ENCODE data around the gene MAIP1.
A peak's percentile ranks its signal among the peaks of the same experiment; 100 is the strongest.

MAIP1 gene

DNA sequence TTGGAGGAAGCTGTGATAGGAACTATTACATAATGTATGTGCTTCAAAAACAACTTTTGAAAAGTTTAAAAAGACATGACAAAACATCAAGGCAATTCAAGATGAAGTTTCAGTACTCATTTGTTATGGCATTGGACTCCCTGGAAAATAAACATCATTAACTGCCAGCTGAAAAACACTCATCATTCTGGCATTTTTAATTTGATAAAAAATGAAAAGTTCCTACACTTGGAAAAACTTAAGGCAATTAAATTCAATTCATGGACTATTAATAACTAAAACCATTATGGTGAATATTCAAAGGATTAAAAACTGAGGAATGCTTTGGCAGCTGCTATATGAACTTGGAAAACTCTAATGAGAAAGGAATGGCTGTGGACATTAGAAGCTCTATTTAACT, 8.5 kb upstream of the MAIP1 start:
- H3K27ac ChIP-seq (ENCODE audit: low read depth, low read length, severe bottlenecking), result no peak overlapping the region
- peaks cover 69% of the 10 kb centered on the region for H3K36me3 ChIP-seq (ENCODE audit: control insufficient read depth, insufficient read depth, low read length)
- H3K4me3 ChIP-seq (ENCODE audit: extremely low read depth, insufficient read depth, low read length, poor library complexity, severe bottlenecking), result no peak overlapping the region
- no peaks in the 10 kb centered on the region for H3K9me3 ChIP-seq (ENCODE audit: control insufficient read depth, low read length)
- H3K4me1 ChIP-seq (ENCODE audit: control insufficient read depth, insufficient read depth, low read length, poor library complexity, severe bottlenecking), result no peaks in the 10 kb centered on the region

DNA sequence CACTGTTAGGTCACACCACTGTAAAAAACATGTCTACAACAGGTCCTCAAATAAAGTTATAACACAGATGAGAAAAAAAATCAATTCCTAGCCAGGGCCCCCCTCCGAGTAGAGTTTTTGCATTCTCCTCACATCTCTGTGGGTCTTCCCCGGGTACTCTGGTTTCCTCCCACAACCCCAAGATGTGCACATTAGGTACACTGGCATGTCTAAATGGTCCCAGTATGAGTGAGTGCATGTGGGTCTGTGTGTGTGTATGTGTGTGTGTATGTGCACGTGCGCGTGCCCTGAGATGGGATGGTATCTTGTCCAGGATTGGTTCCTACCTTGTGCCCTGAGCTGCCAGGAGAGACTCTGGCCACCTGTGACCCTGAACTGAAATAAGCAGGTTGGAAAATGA, 5.0 kb upstream of the MAIP1 start:
- no peaks in the 10 kb centered on the region for H3K4me1 ChIP-seq (ENCODE audit: control insufficient read depth, insufficient read depth, low read length, poor library complexity, severe bottlenecking)

DNA sequence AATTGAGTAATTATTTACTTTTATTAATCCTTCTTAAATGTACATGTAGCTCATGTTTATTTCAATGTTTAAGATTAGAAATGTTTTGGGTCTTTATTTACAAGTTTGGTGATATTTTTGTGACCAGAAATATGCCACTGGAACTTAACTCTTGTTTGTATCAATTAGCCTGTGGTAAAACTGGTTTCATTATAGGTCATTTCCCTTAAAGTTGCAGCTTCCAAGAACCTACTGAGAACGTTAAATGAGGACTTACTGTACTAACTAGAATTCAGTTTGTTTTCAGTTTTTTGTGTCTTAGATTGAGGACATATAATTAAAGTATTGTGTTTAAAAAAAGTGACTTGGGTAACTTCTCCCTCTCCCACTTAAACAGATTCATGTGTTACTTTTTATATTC, 4.4 kb upstream of the MAIP1 start:
- H3K36me3 ChIP-seq (ENCODE audit: control insufficient read depth, insufficient read depth, low read length), result peaks cover 40% of the 10 kb centered on the region
- no CpG with 5 or more reads among the region's 1 CpG for WGBS, 2 experiments (ENCODE audit: insufficient coverage in 2 of 2)
- no peaks in the 10 kb centered on the region for H3K9me3 ChIP-seq (ENCODE audit: control insufficient read depth, low read length)
- no peak overlapping the region for H3K4me3 ChIP-seq (ENCODE audit: extremely low read depth, insufficient read depth, low read length, poor library complexity, severe bottlenecking)
- H3K4me1 ChIP-seq (ENCODE audit: control insufficient read depth, insufficient read depth, low read length, poor library complexity, severe bottlenecking), result no peaks in the 10 kb centered on the region
- no peak overlapping the region for H3K27ac ChIP-seq (ENCODE audit: low read depth, low read length, severe bottlenecking)

More for the DNA sequence above, 5.0 kb upstream of the MAIP1 start:
- 100% methylated on average over 3 of the region's 5 CpGs for whole genome bisulfite sequencing, 2 experiments (ENCODE audit: insufficient coverage in 2 of 2)
- H3K4me3 ChIP-seq (ENCODE audit: extremely low read depth, insufficient read depth, low read length, poor library complexity, severe bottlenecking), result no peak overlapping the region
- H3K9me3 ChIP-seq (ENCODE audit: control insufficient read depth, low read length), result no peaks in the 10 kb centered on the region
- no peak overlapping the region for H3K27ac ChIP-seq (ENCODE audit: low read depth, low read length, severe bottlenecking)
- peaks cover 44% of the 10 kb centered on the region for H3K36me3 ChIP-seq (ENCODE audit: control insufficient read depth, insufficient read depth, low read length)

DNA sequence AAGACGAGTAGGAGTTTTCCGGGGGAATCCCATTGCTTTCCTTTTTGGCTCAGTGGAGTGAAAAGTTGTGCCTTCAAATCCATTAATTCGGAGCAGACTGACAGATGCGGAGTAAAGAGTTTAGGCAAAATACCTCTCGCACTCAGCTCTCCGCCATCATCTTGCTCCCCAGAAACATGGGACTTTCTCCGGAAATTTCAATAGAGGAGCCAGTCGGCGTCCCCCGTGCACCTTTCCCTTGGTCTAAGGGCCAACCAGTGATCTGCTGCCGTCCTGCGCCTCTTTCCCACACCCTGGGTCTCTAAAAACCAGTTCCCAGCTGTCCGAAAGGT, 409 bp upstream of the MAIP1 start:
- peaks cover 4% of the 10 kb centered on the region for H3K4me1 ChIP-seq (ENCODE audit: control insufficient read depth, insufficient read depth, low read length, poor library complexity, severe bottlenecking)
- peaks cover 37% of the 10 kb centered on the region for H3K36me3 ChIP-seq (ENCODE audit: control insufficient read depth, insufficient read depth, low read length)
- peak overlapping the region; percentile 95 for H3K27ac ChIP-seq (ENCODE audit: low read depth, low read length, severe bottlenecking)
- peak overlapping the region; percentile 93 for H3K4me3 ChIP-seq (ENCODE audit: extremely low read depth, insufficient read depth, low read length, poor library complexity, severe bottlenecking)
- 0% methylated on average over 9 to 10 of the region's 13 CpGs for WGBS, 2 experiments (ENCODE audit: insufficient coverage in 2 of 2)
- no peaks in the 10 kb centered on the region for H3K9me3 ChIP-seq (ENCODE audit: control insufficient read depth, low read length)

DNA sequence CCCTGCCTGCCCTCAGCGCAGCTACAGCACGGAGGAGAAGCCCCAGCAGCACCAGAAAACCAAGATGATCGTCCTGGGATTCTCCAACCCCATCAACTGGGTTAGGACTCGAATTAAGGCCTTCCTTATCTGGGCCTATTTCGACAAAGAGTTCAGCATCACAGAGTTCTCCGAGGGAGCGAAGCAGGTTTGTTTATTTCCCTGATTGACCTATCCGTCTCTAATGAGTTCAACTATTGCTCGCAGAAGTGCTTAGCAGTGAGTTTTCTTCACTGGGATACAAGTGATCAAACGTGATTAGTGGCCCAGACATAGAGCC, 639 bp downstream of the MAIP1 start:
- WGBS, 2 experiments (ENCODE audit: insufficient coverage in 2 of 2), result 1 to 4% methylated on average over 6 to 10 of the region's 10 CpGs
- peaks cover 39% of the 10 kb centered on the region for H3K36me3 ChIP-seq (ENCODE audit: control insufficient read depth, insufficient read depth, low read length)
- peaks cover 4% of the 10 kb centered on the region for H3K4me1 ChIP-seq (ENCODE audit: control insufficient read depth, insufficient read depth, low read length, poor library complexity, severe bottlenecking)
- H3K27ac ChIP-seq (ENCODE audit: low read depth, low read length, severe bottlenecking), result peak overlapping the region; percentile 95
- peak overlapping the region; percentile 93 for H3K4me3 ChIP-seq (ENCODE audit: extremely low read depth, insufficient read depth, low read length, poor library complexity, severe bottlenecking)
- no peaks in the 10 kb centered on the region for H3K9me3 ChIP-seq (ENCODE audit: control insufficient read depth, low read length)

DNA sequence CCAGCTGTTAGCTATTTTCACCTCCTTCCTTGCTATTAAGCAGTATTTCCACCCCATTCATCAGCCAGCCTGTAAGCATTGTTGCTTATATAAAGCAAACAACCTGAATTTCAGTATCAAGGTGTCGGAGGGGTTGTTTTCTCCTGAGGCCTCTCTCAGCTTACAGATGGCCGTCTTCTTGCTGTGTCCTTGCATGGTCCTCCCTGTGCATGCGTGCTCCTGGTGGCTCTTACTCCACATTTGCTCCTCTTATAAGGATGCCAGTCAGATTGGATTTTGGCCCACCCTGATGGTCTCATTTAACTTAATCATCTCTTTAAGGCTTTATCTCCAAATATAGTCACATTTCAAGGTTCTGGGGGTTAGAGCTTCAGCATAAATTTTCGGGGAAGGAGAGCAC, 2.6 kb downstream of the MAIP1 start:
- Histone ChIP-seq H3K36me3 (ENCODE audit: control insufficient read depth, insufficient read depth, low read length) (peaks cover 50% of the 10 kb centered on the region), H3K4me1 (ENCODE audit: control insufficient read depth, insufficient read depth, low read length, poor library complexity, severe bottlenecking) (peaks cover 4% of the 10 kb centered on the region), H3K27ac (ENCODE audit: low read depth, low read length, severe bottlenecking) (no peak overlapping the region), H3K9me3 (ENCODE audit: control insufficient read depth, low read length) (no peaks in the 10 kb centered on the region), H3K4me3 (ENCODE audit: extremely low read depth, insufficient read depth, low read length, poor library complexity, severe bottlenecking) (no peak overlapping the region)
- WGBS, 2 experiments (ENCODE audit: insufficient coverage in 2 of 2), result 93 to 100% methylated on average over 4 of the region's 4 CpGs

DNA sequence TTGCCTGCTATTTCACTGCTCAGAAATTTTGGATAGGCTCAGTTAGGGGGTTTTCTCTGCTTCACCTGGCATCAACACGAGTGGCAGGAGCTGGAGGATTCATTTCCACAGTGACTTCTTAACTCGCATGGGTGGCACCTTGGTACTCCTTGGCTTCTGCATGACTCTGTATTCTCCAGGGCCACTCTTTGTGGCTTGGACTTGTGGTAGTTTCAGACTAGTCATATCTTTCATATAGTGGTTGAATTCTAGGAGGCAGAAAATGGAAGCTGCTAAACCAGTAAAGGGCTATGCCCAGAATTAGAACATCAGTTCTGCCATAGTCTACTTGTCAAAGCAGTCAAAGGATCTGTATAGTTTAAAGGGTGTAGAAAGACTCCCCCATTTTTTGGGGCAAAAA, 6.8 kb downstream of the MAIP1 start:
- Histone ChIP-seq H3K9me3 (ENCODE audit: control insufficient read depth, low read length) (no peaks in the 10 kb centered on the region), H3K4me1 (ENCODE audit: control insufficient read depth, insufficient read depth, low read length, poor library complexity, severe bottlenecking) (peaks cover 4% of the 10 kb centered on the region), H3K27ac (ENCODE audit: low read depth, low read length, severe bottlenecking) (no peak overlapping the region), H3K36me3 (ENCODE audit: control insufficient read depth, insufficient read depth, low read length) (peaks cover 83% of the 10 kb centered on the region), H3K4me3 (ENCODE audit: extremely low read depth, insufficient read depth, low read length, poor library complexity, severe bottlenecking) (no peak overlapping the region)
- WGBS, 2 experiments (ENCODE audit: insufficient coverage in 2 of 2), result 100% methylated on average over 1 to 2 of the region's 2 CpGs

DNA sequence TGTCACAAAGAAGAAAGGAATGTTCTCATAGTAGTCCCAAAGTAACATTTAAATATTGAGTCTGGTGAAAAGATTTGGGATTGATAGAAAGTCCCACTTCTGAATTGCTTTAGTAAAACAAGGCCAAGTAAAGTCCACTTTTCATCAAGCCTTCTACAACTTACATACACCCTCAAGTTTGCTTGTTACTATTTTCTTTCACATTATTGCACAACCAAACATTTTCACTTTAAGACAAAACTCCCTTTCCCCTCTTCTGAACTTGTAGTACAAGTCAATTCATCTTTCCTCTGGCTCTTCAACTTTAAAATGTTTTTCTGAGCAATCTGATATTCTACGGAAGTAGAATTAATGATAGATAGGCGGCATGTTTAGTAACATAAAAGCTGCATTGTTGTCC, 11.0 kb downstream of the MAIP1 start:
- Histone ChIP-seq H3K4me3 (ENCODE audit: extremely low read depth, insufficient read depth, low read length, poor library complexity, severe bottlenecking) (no peak overlapping the region), H3K4me1 (ENCODE audit: control insufficient read depth, insufficient read depth, low read length, poor library complexity, severe bottlenecking) (no peaks in the 10 kb centered on the region), H3K9me3 (ENCODE audit: control insufficient read depth, low read length) (no peaks in the 10 kb centered on the region), H3K27ac (ENCODE audit: low read depth, low read length, severe bottlenecking) (no peak overlapping the region), H3K36me3 (ENCODE audit: control insufficient read depth, insufficient read depth, low read length) (peaks cover 46% of the 10 kb centered on the region)
- 71% methylated on average over 1 of the region's 2 CpGs; no CpG with 5 or more reads in 1 of the 2 experiments for WGBS, 2 experiments (ENCODE audit: insufficient coverage in 2 of 2)

DNA sequence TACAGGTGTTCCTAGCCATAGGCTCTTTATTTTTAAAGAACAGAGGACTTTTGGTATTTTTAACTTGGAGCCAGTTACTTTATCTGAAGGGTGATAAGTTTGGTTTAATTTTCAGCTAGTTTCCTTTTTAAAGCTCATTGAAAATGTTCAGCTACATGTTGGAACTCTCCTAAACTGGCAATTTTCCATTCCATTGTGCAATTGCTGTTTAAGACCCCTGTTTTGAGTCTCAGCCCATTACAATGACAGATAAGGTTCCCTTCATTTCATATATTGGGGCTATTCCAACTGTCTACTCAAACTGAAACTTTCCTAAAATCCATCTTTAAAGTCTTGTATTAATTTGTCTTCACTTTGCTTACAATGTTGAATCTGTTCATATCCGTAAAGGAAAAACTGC, 11.6 kb downstream of the MAIP1 start:
- H3K9me3 ChIP-seq (ENCODE audit: control insufficient read depth, low read length), result no peaks in the 10 kb centered on the region
- H3K4me1 ChIP-seq (ENCODE audit: control insufficient read depth, insufficient read depth, low read length, poor library complexity, severe bottlenecking), result no peaks in the 10 kb centered on the region
- WGBS, 2 experiments (ENCODE audit: insufficient coverage in 2 of 2), result 100% methylated on average over 1 of the region's 1 CpG; no CpG with 5 or more reads in 1 of the 2 experiments
- H3K4me3 ChIP-seq (ENCODE audit: extremely low read depth, insufficient read depth, low read length, poor library complexity, severe bottlenecking), result no peak overlapping the region
- no peak overlapping the region for H3K27ac ChIP-seq (ENCODE audit: low read depth, low read length, severe bottlenecking)
- peaks cover 41% of the 10 kb centered on the region for H3K36me3 ChIP-seq (ENCODE audit: control insufficient read depth, insufficient read depth, low read length)

DNA sequence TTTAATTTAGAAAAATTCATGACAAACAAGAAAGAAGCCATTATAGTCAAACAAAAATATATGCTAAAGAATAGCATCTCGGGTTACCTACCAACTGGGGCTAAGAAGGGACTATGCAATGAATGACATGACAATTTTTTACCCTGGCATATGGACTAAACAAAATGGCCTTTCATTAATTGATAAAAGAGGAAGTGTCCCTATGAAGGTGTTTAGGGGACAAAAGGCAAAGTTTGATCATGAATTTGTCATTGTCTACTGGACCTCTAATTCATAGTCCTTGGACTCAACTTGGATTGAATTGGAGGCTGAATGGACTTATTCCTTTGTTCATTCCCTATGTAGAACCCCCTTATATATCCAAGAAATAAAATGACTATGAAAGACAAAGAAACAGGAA, 12.7 kb downstream of the MAIP1 start:
- H3K36me3 ChIP-seq (ENCODE audit: control insufficient read depth, insufficient read depth, low read length), result peaks cover 33% of the 10 kb centered on the region
- no peak overlapping the region for H3K27ac ChIP-seq (ENCODE audit: low read depth, low read length, severe bottlenecking)
- WGBS, 2 experiments (ENCODE audit: insufficient coverage in 2 of 2), result no CpG with 5 or more reads among the region's 1 CpG
- no peak overlapping the region for H3K4me3 ChIP-seq (ENCODE audit: extremely low read depth, insufficient read depth, low read length, poor library complexity, severe bottlenecking)
- no peaks in the 10 kb centered on the region for H3K9me3 ChIP-seq (ENCODE audit: control insufficient read depth, low read length)
- no peaks in the 10 kb centered on the region for H3K4me1 ChIP-seq (ENCODE audit: control insufficient read depth, insufficient read depth, low read length, poor library complexity, severe bottlenecking)

DNA sequence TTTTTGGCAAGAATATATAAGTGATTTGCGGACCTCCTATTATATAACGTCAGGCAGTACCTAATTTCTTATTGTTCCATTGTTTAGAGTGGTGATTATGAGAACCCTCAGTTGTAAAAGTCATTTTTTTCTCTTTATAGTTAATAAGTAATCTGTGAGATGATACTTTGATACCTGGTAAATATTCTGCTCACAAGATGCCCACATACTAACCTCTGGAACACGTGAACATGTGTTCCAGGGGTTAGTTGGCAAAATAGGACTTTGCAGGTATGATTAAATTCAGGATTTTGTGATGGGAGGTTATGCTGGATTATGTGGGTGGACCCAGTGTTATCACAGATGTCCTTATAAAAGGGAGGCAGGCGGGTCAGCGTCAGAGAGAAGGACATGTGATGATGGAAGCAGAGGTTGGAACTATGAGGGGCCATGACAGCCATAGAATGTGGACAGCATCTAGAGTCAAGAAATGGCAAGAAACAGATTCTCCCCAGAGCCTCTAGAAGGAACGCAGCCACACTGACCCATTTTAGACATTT, 16.8 kb downstream of the MAIP1 start:
- H3K9me3 ChIP-seq (ENCODE audit: control insufficient read depth, low read length), result no peaks in the 10 kb centered on the region
- H3K36me3 ChIP-seq (ENCODE audit: control insufficient read depth, insufficient read depth, low read length), result no peaks in the 10 kb centered on the region
- WGBS, 2 experiments (ENCODE audit: insufficient coverage in 2 of 2), result 73 to 100% methylated on average over 2 to 3 of the region's 6 CpGs
- no peak overlapping the region for H3K27ac ChIP-seq (ENCODE audit: low read depth, low read length, severe bottlenecking)
- H3K4me1 ChIP-seq (ENCODE audit: control insufficient read depth, insufficient read depth, low read length, poor library complexity, severe bottlenecking), result no peaks in the 10 kb centered on the region
- H3K4me3 ChIP-seq (ENCODE audit: extremely low read depth, insufficient read depth, low read length, poor library complexity, severe bottlenecking), result no peak overlapping the region

DNA sequence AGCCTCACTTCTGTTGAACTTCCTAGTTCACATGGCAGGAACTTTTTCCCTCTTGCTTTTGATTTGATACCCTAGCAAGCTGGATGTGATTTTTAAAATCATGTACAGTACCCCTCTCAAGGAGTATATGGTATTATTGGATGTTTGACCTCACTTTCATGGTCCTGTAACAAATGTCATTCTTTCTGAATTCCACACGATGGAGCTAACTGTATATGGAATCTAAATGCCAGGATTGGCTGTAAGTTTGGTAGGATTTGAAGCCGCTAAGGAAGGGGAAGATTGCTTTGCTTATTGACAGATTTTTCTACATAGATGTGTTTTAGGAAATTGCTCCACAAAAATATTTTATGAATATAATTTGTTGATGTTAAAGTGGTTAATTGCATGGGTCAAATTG, 18.3 kb downstream of the MAIP1 start:
- no peak overlapping the region for H3K4me3 ChIP-seq (ENCODE audit: extremely low read depth, insufficient read depth, low read length, poor library complexity, severe bottlenecking)
- H3K9me3 ChIP-seq (ENCODE audit: control insufficient read depth, low read length), result no peaks in the 10 kb centered on the region
- no peaks in the 10 kb centered on the region for H3K36me3 ChIP-seq (ENCODE audit: control insufficient read depth, insufficient read depth, low read length)
- no peak overlapping the region for H3K27ac ChIP-seq (ENCODE audit: low read depth, low read length, severe bottlenecking)
- WGBS, 2 experiments (ENCODE audit: insufficient coverage in 2 of 2), result 0% methylated on average over 1 of the region's 2 CpGs; no CpG with 5 or more reads in 1 of the 2 experiments
- peaks cover 8% of the 10 kb centered on the region for H3K4me1 ChIP-seq (ENCODE audit: control insufficient read depth, insufficient read depth, low read length, poor library complexity, severe bottlenecking)

All from mesodermal cell (in vitro differentiated cells).